ENCODE measurements around the gene NOL12.

Gene NOL12

GRCh38 chr22:37675930-37676735, 10.0 kb upstream of the NOL12 start:
- H4K20me1 ChIP-seq (ENCODE audit: insufficient read depth, low read length), result no peaks in the 10 kb centered on the region
- no peak for DNase-seq
- H3K4me2 ChIP-seq (ENCODE audit: low read depth, low read length), result peak overlapping the region; percentile 90
- peak overlapping the region; percentile 82 for H3K27ac ChIP-seq (ENCODE audit: low read length)
- no peaks in the 10 kb centered on the region for H3K9me2 ChIP-seq (replicated peaks; ENCODE audit: insufficient read depth, low read length)
- no peaks in the 10 kb centered on the region for H3K36me3 ChIP-seq (replicated peaks; ENCODE audit: insufficient read depth, low read length)
- H2AFZ ChIP-seq (ENCODE audit: low read length), result peak overlapping the region; percentile 96
- peaks cover 21% of the 10 kb centered on the region for H3K79me2 ChIP-seq (ENCODE audit: low read length)
- TF ChIP-seq EZH2phosphoT487 (IDR thresholded peaks at IDR 0.05; ENCODE audit: low read length) (no peak), CTCF (IDR thresholded peaks at IDR 0.05; ENCODE audit: low read length) (no peak), EZH2 (optimal IDR thresholded peaks at IDR 0.05; ENCODE audit: low read depth, low read length) (no peak)
- no peaks in the 10 kb centered on the region for H3K27me3 ChIP-seq (replicated peaks; ENCODE audit: insufficient read depth, low read length)
- H3F3A ChIP-seq (ENCODE audit: insufficient read depth, low read length), result peaks cover 38% of the 10 kb centered on the region
- H3K9ac ChIP-seq (ENCODE audit: low read length), result peak overlapping the region; percentile 71
- H3K4me1 ChIP-seq (ENCODE audit: low read length), result peaks cover 25% of the 10 kb centered on the region
- H3K9me3 ChIP-seq (replicated peaks; ENCODE audit: insufficient read depth, low read length), result no peaks in the 10 kb centered on the region
- H3K4me3 ChIP-seq (ENCODE audit: low read length), result peak overlapping the region; percentile 65

- H3K27ac ChIP-seq (ENCODE audit: low read length), result peak overlapping the region; percentile 82
- DNase-seq, result peak; percentile 89
- H3K79me2 ChIP-seq (ENCODE audit: low read length), result peaks cover 21% of the 10 kb centered on the region
- H3K9ac ChIP-seq (ENCODE audit: low read length), result peak overlapping the region; percentile 71
- TF ChIP-seq EZH2 (optimal IDR thresholded peaks at IDR 0.05; ENCODE audit: low read depth, low read length) (no peak), CTCF (IDR thresholded peaks at IDR 0.05; ENCODE audit: low read length) (no peak), EZH2phosphoT487 (IDR thresholded peaks at IDR 0.05; ENCODE audit: low read length) (no peak)
- peaks cover 38% of the 10 kb centered on the region for H3F3A ChIP-seq (ENCODE audit: insufficient read depth, low read length)
- peaks cover 25% of the 10 kb centered on the region for H3K4me1 ChIP-seq (ENCODE audit: low read length)
- H2AFZ ChIP-seq (ENCODE audit: low read length), result peak overlapping the region; percentile 96
- peak overlapping the region; percentile 90 for H3K4me2 ChIP-seq (ENCODE audit: low read depth, low read length)
- no peaks in the 10 kb centered on the region for H3K9me3 ChIP-seq (replicated peaks; ENCODE audit: insufficient read depth, low read length)
- no peaks in the 10 kb centered on the region for H3K36me3 ChIP-seq (replicated peaks; ENCODE audit: insufficient read depth, low read length)
- H4K20me1 ChIP-seq (ENCODE audit: insufficient read depth, low read length), result no peaks in the 10 kb centered on the region
- peak overlapping the region; percentile 65 for H3K4me3 ChIP-seq (ENCODE audit: low read length)
- H3K9me2 ChIP-seq (replicated peaks; ENCODE audit: insufficient read depth, low read length), result no peaks in the 10 kb centered on the region
- H3K27me3 ChIP-seq (replicated peaks; ENCODE audit: insufficient read depth, low read length), result no peaks in the 10 kb centered on the region
Observed at GRCh38 chr22:37676736-37677492, 9.2 kb upstream of the NOL12 start.

- TF ChIP-seq EZH2 (optimal IDR thresholded peaks at IDR 0.05; ENCODE audit: low read depth, low read length) (no peak), EZH2phosphoT487 (IDR thresholded peaks at IDR 0.05; ENCODE audit: low read length) (no peak), CTCF (IDR thresholded peaks at IDR 0.05; ENCODE audit: low read length) (no peak)
- no peak overlapping the region for H3K9ac ChIP-seq (ENCODE audit: low read length)
- no peak for DNase-seq
- H3K36me3 ChIP-seq (replicated peaks; ENCODE audit: insufficient read depth, low read length), result no peaks in the 10 kb centered on the region
- H3K27ac ChIP-seq (ENCODE audit: low read length), result peak overlapping the region; percentile 82; the same call in 1 of the 2 replicates
- H3K9me3 ChIP-seq (replicated peaks; ENCODE audit: insufficient read depth, low read length), result no peaks in the 10 kb centered on the region
- peak overlapping the region; percentile 96 for H2AFZ ChIP-seq (ENCODE audit: low read length)
- H3K4me2 ChIP-seq (ENCODE audit: low read depth, low read length), result peak overlapping the region; percentile 90
- peaks cover 21% of the 10 kb centered on the region for H3K4me1 ChIP-seq (ENCODE audit: low read length)
- H3K9me2 ChIP-seq (replicated peaks; ENCODE audit: insufficient read depth, low read length), result no peaks in the 10 kb centered on the region
- H3K27me3 ChIP-seq (replicated peaks; ENCODE audit: insufficient read depth, low read length), result no peaks in the 10 kb centered on the region
- H3K79me2 ChIP-seq (ENCODE audit: low read length), result peaks cover 21% of the 10 kb centered on the region
- no peaks in the 10 kb centered on the region for H4K20me1 ChIP-seq (ENCODE audit: insufficient read depth, low read length)
- peaks cover 34% of the 10 kb centered on the region for H3F3A ChIP-seq (ENCODE audit: insufficient read depth, low read length)
- H3K4me3 ChIP-seq (ENCODE audit: low read length), result peak overlapping the region; percentile 65
Observed at GRCh38 chr22:37677493-37677974, 8.6 kb upstream of the NOL12 start.

All from MM.1S (cell line).